ENCODE results near the gene ITGB7. TPM values are rescaled to one million over a fixed set of nuclear protein-coding genes. Genes with fewer than 3 reads are reported as not detected.

Gene ITGB7
- total and polyA plus RNA-seq, 9 of the 15 experiments (the other 6 are each of a cell fraction or from before 2014, with no cell fraction given): 0.06 to 2.0 (median 0.67) TPM

GRCh38 chr12:53170215-53170614 is 36.8 kb downstream of the ITGB7 start:
- CTCF ChIA-PET (ENCODE audit: low intra/inter-chr PET ratio): no interaction called here
- Histone ChIP-seq H3K27me3 (ENCODE audit: control insufficient read depth in 2 of 2, insufficient read depth in 2 of 2, low read length in 2 of 2) (no peaks in the 10 kb centered on the region), H3K4me2 (ENCODE audit: insufficient read depth, low read length) (no peak overlapping the region), H3K36me3 (ENCODE audit: control insufficient read depth, insufficient read depth, low read length) (no peaks in the 10 kb centered on the region), H3K9me1 (ENCODE audit: control insufficient read depth, insufficient read depth, low read length) (no peaks in the 10 kb centered on the region), H3K4me3 (no peak overlapping the region), H3K9ac (ENCODE audit: insufficient read depth in 1 of 2, low read depth in 2 of 2, low read length in 2 of 2) (no peak overlapping the region), H4K20me1 (replicated peaks; ENCODE audit: control insufficient read depth, insufficient read depth, low read length) (no peaks in the 10 kb centered on the region), H3K9me3 (replicated peaks; ENCODE audit: control insufficient read depth, insufficient read depth, low read depth, low read length) (no peaks in the 10 kb centered on the region), H3K27ac (ENCODE audit: extremely low read depth, low read depth, low read length) (no peak overlapping the region), H2AFZ (ENCODE audit: low read depth, low read length) (no peak overlapping the region), H3K79me2 (ENCODE audit: control insufficient read depth, insufficient read depth, low read length) (no peaks in the 10 kb centered on the region), H3K4me1 (replicated peaks in 1 of 2; ENCODE audit: control insufficient read depth in 2 of 2, insufficient read depth in 2 of 2, low read length in 2 of 2) (peaks cover 13 to 22% of the 10 kb centered on the region in 2 experiments)
- no TSS peak for BruUV-seq (replicated peaks)
- DNase-seq (ENCODE audit: extremely low read depth in 1 of 4, low spot score in 3 of 4) (peak in 1 of 4 experiments; percentile 6), ATAC-seq (no peak), FAIRE-seq (no peak)
- 68% methylated on average over 8 of the region's 8 CpGs for WGBS (ENCODE audit: insufficient coverage, low coverage, missing lambda C conversion rate)
- intact Hi-C loops (cut with micrococcal nuclease): no loop called here
- TF ChIP-seq SMAD4 (CRISPR knock-in tag; conservative IDR thresholded peaks at IDR 0.05): no peak
- no peak for TF ChIP-seq ESRRB (CRISPR knock-in tag; IDR thresholded peaks at IDR 0.05; ENCODE audit: borderline replicate concordance)
- TF ChIP-seq ZNF282 (CRISPR knock-in tag; IDR thresholded peaks at IDR 0.05): no peak
- TF ChIP-seq LCOR (CRISPR knock-in tag; IDR thresholded peaks at IDR 0.05): no peak
- no peak for TF ChIP-seq MCM5 (IDR thresholded peaks at IDR 0.05; ENCODE audit: low read depth)
- TF ChIP-seq CSDE1 (IDR thresholded peaks at IDR 0.05): no peak
- TF ChIP-seq EHMT2 (IDR thresholded peaks at IDR 0.05): no peak
- no peak for TF ChIP-seq BACH1 (tag; IDR thresholded peaks at IDR 0.05)
- TF ChIP-seq MCM7 (IDR thresholded peaks at IDR 0.05): no peak
- TF ChIP-seq, protein P1, sequence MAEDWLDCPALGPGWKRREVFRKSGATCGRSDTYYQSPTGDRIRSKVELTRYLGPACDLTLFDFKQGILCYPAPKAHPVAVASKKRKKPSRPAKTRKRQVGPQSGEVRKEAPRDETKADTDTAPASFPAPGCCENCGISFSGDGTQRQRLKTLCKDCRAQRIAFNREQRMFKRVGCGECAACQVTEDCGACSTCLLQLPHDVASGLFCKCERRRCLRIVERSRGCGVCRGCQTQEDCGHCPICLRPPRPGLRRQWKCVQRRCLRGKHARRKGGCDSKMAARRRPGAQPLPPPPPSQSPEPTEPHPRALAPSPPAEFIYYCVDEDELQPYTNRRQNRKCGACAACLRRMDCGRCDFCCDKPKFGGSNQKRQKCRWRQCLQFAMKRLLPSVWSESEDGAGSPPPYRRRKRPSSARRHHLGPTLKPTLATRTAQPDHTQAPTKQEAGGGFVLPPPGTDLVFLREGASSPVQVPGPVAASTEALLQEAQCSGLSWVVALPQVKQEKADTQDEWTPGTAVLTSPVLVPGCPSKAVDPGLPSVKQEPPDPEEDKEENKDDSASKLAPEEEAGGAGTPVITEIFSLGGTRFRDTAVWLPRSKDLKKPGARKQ (CRISPR knock-in tag; IDR thresholded peaks at IDR 0.05): no peak
- no peak for TF ChIP-seq SRSF9 (IDR thresholded peaks at IDR 0.05; ENCODE audit: borderline replicate concordance, low read depth, low read length)
- TF ChIP-seq ZZZ3 (IDR thresholded peaks at IDR 0.05): no peak
- TF ChIP-seq NFATC3 (IDR thresholded peaks at IDR 0.05): no peak
- no peak for TF ChIP-seq POLR2B (IDR thresholded peaks at IDR 0.05; ENCODE audit: low read depth, partially characterized antibody)
- POLR2A ChIA-PET: interaction anchor here (1.1 to 3.6 kb wide), 3 partner anchors 10 to 13 kb away, joined by 4 to 15 read pairs (median 6); partner anchors contain the start of genes CSAD and ZNF740
- in situ Hi-C loops (cut with MboI): no loop called here
